Calu3 (cell line): ENCODE results near the gene GLIPR1L2. TPM values are rescaled to one million over a fixed set of nuclear protein-coding genes. Genes with fewer than 3 reads are reported as not detected.

Experiments used
- BruUV-seq: library from RNA; stranded (reverse); fragments of 400-500 nt; replicated peaks from 2 replicates; lab custom pipeline; 2021; lab: Mats Ljungman, UMichigan
- CTCF ChIA-PET: fragments of 300-600 bp; sonication (Branson Sonifier 250); formaldehyde crosslinking; loops from one replicate; lab custom pipeline; 2022; ENCODE audit warnings: antibody characterized with exemption; lab: Charles Lee
- DNase-seq: peaks from one replicate; pipeline ENCODE4 v3.0.0; 2022
- H3K27ac Mint-ChIP-seq: one replicate; pipeline ENCODE4 v1.8.0; 2022; ENCODE audit warnings: mixed read lengths; ENCODE audit not compliant: unreplicated experiment
- H3K27me3 Mint-ChIP-seq: one replicate; pipeline ENCODE4 v1.8.0; 2022; ENCODE audit warnings: mixed read lengths; ENCODE audit not compliant: unreplicated experiment
- H3K36me3 Mint-ChIP-seq: one replicate; pipeline ENCODE4 v1.8.0; 2022; ENCODE audit warnings: mild to moderate bottlenecking, moderate library complexity, mixed read lengths; ENCODE audit not compliant: insufficient read depth, unreplicated experiment
- H3K4me1 Mint-ChIP-seq: one replicate; pipeline ENCODE4 v1.8.0; 2022; ENCODE audit warnings: mild to moderate bottlenecking, low read depth, mixed read lengths; ENCODE audit not compliant: unreplicated experiment
- H3K4me3 Mint-ChIP-seq: one replicate; pipeline ENCODE4 v1.8.0; 2022; ENCODE audit warnings: mild to moderate bottlenecking, low read depth, moderate library complexity, mixed read lengths; ENCODE audit not compliant: unreplicated experiment
- H3K9me3 Mint-ChIP-seq: one replicate; pipeline ENCODE4 v1.8.0; 2022; ENCODE audit warnings: low read depth, mixed read lengths; ENCODE audit not compliant: unreplicated experiment
- intact Hi-C: fragments of 100-400 bp; cut with micrococcal nuclease; formaldehyde crosslinking; loops from one replicate; pipeline ENCODE4 v1.10.0; 2022; ENCODE audit not compliant: unreplicated experiment
- total RNA-seq: library from RNA; stranded (reverse); gene quantifications from 2 replicates; pipeline ENCODE4 v1.2.3, GENCODE V29; 2022
- TF ChIP-seq, protein P1 (sequence below): fragments of 200-600 bp; IDR thresholded peaks from one replicate; pipeline ENCODE4 v1.8.0; 2022; ENCODE audit warnings: antibody characterized with exemption; ENCODE audit not compliant: unreplicated experiment

Gene GLIPR1L2
- total RNA-seq, 1 experiment from 2014 or later = 0.76 TPM

DNA sequence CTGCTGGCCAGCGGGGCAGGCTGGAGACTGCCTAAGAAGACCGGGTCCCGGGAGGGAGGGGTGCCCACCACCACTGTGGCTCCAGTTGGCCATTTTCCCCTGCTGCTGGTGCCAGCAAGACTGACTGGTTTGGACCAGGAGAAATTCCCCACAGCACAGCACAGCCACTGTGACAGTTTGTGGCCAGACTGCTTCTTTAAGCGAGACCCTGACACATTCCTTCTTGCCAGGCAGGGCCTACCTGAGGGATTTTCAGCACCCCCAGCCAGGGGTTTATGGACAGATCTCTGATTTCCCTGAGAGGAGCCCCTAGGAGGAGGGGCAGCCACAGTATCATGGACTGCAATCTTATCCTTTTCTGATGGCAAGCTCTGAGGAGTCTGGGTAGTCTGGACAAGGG, 40.9 kb upstream of the GLIPR1L2 start:
- no peaks in the 10 kb centered on the region for H3K27me3 Mint-ChIP-seq
- TF ChIP-seq, protein P1, sequence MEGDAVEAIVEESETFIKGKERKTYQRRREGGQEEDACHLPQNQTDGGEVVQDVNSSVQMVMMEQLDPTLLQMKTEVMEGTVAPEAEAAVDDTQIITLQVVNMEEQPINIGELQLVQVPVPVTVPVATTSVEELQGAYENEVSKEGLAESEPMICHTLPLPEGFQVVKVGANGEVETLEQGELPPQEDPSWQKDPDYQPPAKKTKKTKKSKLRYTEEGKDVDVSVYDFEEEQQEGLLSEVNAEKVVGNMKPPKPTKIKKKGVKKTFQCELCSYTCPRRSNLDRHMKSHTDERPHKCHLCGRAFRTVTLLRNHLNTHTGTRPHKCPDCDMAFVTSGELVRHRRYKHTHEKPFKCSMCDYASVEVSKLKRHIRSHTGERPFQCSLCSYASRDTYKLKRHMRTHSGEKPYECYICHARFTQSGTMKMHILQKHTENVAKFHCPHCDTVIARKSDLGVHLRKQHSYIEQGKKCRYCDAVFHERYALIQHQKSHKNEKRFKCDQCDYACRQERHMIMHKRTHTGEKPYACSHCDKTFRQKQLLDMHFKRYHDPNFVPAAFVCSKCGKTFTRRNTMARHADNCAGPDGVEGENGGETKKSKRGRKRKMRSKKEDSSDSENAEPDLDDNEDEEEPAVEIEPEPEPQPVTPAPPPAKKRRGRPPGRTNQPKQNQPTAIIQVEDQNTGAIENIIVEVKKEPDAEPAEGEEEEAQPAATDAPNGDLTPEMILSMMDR = no peak
- peaks cover 6% of the 10 kb centered on the region for H3K9me3 Mint-ChIP-seq
- no peak overlapping the region for H3K27ac Mint-ChIP-seq
- DNase-seq = no peak
- no peaks in the 10 kb centered on the region for H3K36me3 Mint-ChIP-seq
- no TSS peak for BruUV-seq
- H3K4me3 Mint-ChIP-seq = no peak overlapping the region
- intact Hi-C loops = no loop called here
- peaks cover 9% of the 10 kb centered on the region for H3K4me1 Mint-ChIP-seq
- CTCF ChIA-PET = no interaction called here

DNA sequence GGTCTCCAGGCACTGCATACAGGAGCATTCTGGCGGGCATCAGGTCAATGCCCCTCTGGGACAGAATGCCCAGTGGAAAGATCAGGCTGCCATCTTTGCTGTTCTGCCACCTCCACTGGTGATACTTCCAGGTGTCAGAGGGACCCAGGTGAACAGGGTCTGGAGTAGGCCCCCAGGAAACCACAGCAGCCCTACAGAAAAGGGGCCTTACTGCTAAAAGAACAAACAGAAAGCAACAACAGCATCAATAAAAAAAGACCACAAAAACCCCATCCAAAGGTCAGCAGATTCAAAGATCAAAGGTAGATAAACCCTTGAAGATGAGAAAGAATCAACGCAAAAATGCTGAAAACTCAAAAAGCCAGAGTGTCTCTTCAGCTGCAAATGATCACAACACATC, 40.5 kb upstream of the GLIPR1L2 start:
- TF ChIP-seq, protein P1 = no peak
- no peaks in the 10 kb centered on the region for H3K27me3 Mint-ChIP-seq
- BruUV-seq = no TSS peak

DNA sequence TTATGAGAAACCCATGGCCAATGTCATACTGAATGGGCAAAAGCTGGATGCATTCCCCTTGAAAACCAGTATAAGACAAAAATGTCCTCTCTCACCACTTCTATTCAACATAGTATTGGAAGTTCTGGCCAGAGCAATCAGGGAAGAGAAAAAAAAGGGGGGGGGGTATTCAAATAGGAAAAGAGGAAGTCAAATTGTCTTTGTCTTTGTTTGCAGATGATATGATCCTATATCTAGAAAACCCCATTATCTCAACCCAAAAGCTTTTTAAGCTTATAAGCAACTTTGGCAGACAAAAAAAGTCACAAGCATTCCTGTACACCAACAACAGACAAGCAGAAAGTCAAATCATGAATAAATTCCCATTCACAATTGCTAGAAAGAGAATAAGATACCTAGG, 36.9 kb upstream of the GLIPR1L2 start:
- no peak overlapping the region for H3K27ac Mint-ChIP-seq
- no peaks in the 10 kb centered on the region for H3K27me3 Mint-ChIP-seq
- intact Hi-C loops = no loop called here
- H3K9me3 Mint-ChIP-seq = peaks cover 6% of the 10 kb centered on the region
- CTCF ChIA-PET = no interaction called here
- TF ChIP-seq, protein P1 = no peak
- no peak overlapping the region for H3K4me3 Mint-ChIP-seq
- no peaks in the 10 kb centered on the region for H3K4me1 Mint-ChIP-seq
- DNase-seq = no peak
- H3K36me3 Mint-ChIP-seq = no peaks in the 10 kb centered on the region
- no TSS peak for BruUV-seq

More for the DNA sequence above, 40.5 kb upstream of the GLIPR1L2 start:
- intact Hi-C loops = no loop called here
- Mint-ChIP-seq H3K27ac (no peak overlapping the region), H3K4me1 (peaks cover 4% of the 10 kb centered on the region), H3K9me3 (peaks cover 6% of the 10 kb centered on the region), H3K4me3 (no peak overlapping the region), H3K36me3 (no peaks in the 10 kb centered on the region)
- CTCF ChIA-PET = no interaction called here
- DNase-seq = no peak

DNA sequence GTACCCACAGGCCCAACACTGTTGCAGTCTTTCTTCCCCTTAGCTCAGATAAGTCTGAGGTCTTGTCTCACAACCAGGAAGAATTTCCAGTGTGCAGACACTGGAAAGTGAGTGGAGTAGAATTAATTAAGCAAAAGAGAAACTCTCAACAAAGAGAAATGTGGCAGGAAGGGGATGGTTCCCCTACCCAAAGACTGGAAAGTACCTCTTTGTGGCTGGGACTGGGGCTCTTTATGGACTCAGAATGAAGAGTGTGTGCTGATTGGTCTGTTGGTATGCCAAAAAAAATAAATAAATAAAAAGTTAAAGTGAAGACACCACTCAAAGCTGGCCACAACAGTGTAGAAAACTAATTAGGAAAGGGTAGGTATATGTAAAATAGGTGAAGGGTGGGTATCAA, 30.0 kb upstream of the GLIPR1L2 start:
- intact Hi-C loops = no loop called here

More for the DNA sequence above, 30.0 kb upstream of the GLIPR1L2 start:
- CTCF ChIA-PET = no interaction called here
- BruUV-seq = no TSS peak
- Mint-ChIP-seq H3K36me3 (no peaks in the 10 kb centered on the region), H3K4me1 (peaks cover 2% of the 10 kb centered on the region), H3K27me3 (no peaks in the 10 kb centered on the region), H3K4me3 (no peak overlapping the region), H3K27ac (no peak overlapping the region), H3K9me3 (no peaks in the 10 kb centered on the region)
- TF ChIP-seq, protein P1 = no peak
- DNase-seq = no peak
